Measurements from ENCODE around the gene NAA60.

NAA60 gene

DNA sequence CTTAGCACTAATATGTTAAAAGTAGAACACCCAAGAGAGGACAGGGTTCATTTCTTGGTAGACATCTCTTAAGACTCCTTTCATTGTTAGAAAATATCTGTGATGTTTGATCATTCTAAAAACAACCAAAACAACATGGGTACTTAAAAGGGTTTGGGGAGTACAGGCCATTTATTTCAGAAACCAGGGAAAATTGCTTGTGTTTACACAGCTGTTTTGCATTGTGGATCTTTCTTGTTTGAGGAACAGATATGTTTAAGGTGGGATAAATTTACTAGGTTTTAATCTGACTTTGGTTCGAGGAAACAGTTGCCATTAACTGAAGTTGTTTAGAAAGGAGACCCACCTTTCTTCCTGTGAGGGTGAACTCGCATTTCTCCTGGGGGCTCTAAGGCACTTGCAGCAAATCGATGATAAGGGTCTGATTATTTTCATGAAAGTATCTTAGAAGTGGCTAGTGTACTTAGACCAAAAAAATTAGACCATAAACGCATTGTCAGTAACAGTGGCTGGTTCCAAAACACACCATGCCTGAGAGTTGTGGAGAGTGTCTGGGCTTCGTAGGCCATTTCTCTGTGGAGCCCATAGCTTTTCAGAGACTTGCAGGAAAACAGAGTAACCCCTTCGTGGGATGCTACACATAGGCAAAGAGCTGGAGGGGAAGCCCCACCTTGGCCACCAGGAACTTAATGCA lies 75.0 kb downstream of the NAA60 start (continued):
- TF ChIP-seq EGR2 (tag by site-specific recombination; IDR thresholded peaks at IDR 0.05; ENCODE audit: low read depth) (no peak), ZNF747 (tag by site-specific recombination; IDR thresholded peaks at IDR 0.05) (no peak), ZNF274 (IDR thresholded peaks at IDR 0.05; ENCODE audit: low read length) (no peak), ZNF274 (tag by site-specific recombination; IDR thresholded peaks at IDR 0.05; ENCODE audit: borderline replicate concordance) (no peak), ZNF561 (tag by site-specific recombination; IDR thresholded peaks at IDR 0.05; ENCODE audit: borderline replicate concordance) (no peak), ZNF658 (tag by site-specific recombination; IDR thresholded peaks at IDR 0.05) (no peak), KLF1 (tag by site-specific recombination; IDR thresholded peaks at IDR 0.05) (no peak), ZNF558 (tag by site-specific recombination; IDR thresholded peaks at IDR 0.05) (no peak)
- TF ChIP-seq, protein P1, sequence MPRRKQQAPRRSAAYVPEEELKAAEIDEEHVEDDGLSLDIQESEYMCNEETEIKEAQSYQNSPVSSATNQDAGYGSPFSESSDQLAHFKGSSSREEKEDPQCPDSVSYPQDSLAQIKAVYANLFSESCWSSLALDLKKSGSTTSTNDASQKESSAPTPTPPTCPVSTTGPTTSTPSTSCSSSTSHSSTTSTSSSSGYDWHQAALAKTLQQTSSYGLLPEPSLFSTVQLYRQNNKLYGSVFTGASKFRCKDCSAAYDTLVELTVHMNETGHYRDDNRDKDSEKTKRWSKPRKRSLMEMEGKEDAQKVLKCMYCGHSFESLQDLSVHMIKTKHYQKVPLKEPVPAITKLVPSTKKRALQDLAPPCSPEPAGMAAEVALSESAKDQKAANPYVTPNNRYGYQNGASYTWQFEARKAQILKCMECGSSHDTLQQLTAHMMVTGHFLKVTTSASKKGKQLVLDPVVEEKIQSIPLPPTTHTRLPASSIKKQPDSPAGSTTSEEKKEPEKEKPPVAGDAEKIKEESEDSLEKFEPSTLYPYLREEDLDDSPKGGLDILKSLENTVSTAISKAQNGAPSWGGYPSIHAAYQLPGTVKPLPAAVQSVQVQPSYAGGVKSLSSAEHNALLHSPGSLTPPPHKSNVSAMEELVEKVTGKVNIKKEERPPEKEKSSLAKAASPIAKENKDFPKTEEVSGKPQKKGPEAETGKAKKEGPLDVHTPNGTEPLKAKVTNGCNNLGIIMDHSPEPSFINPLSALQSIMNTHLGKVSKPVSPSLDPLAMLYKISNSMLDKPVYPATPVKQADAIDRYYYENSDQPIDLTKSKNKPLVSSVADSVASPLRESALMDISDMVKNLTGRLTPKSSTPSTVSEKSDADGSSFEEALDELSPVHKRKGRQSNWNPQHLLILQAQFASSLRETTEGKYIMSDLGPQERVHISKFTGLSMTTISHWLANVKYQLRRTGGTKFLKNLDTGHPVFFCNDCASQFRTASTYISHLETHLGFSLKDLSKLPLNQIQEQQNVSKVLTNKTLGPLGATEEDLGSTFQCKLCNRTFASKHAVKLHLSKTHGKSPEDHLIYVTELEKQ (tag by site-specific recombination; IDR thresholded peaks at IDR 0.05; ENCODE audit: borderline replicate concordance), result no peak
- TF ChIP-seq, protein P2, sequence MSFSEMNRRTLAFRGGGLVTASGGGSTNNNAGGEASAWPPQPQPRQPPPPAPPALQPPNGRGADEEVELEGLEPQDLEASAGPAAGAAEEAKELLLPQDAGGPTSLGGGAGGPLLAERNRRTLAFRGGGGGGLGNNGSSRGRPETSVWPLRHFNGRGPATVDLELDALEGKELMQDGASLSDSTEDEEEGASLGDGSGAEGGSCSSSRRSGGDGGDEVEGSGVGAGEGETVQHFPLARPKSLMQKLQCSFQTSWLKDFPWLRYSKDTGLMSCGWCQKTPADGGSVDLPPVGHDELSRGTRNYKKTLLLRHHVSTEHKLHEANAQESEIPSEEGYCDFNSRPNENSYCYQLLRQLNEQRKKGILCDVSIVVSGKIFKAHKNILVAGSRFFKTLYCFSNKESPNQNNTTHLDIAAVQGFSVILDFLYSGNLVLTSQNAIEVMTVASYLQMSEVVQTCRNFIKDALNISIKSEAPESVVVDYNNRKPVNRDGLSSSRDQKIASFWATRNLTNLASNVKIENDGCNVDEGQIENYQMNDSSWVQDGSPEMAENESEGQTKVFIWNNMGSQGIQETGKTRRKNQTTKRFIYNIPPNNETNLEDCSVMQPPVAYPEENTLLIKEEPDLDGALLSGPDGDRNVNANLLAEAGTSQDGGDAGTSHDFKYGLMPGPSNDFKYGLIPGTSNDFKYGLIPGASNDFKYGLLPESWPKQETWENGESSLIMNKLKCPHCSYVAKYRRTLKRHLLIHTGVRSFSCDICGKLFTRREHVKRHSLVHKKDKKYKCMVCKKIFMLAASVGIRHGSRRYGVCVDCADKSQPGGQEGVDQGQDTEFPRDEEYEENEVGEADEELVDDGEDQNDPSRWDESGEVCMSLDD (tag by site-specific recombination; IDR thresholded peaks at IDR 0.05), result no peak

DNA sequence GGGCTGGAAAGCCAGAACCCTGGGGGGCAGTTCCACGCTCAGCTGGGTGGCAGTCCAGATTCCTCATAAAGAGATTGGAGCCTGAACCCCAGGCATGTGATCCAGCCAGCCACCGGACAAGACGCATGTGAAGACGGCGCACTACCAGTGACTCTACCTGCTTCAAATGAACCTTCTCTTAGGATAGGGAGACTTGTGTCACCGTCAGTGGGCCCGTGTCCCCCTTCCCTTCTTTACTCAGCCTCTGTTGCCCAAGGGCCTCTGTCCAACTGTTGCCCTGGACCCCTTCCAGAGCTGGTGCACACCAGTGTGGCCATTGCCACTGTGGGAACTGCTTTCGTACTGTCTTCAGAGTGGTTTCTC lies 75.5 kb downstream of the NAA60 start:
- Histone ChIP-seq H3K4me1 (ENCODE audit: control insufficient read depth, insufficient read depth, low read length) (no peaks in the 10 kb centered on the region), H3K36me3 (ENCODE audit: control insufficient read depth in 2 of 2, insufficient read depth in 1 of 2, low read length in 2 of 2) (peaks cover 12 to 83% of the 10 kb centered on the region in 2 experiments; a peak in 2 of 3 replicates), H3K27ac (ENCODE audit: extremely low read depth, low read depth, low read length) (no peak overlapping the region), H3K9me3 (ENCODE audit: control insufficient read depth, insufficient read depth, low read depth, low read length) (no peaks in the 10 kb centered on the region), H3K4me3 (ENCODE audit: low read depth, low read length) (no peak overlapping the region)
- CTCF ChIA-PET, result no interaction called here
- POLR2A ChIA-PET, result no interaction called here
- TF ChIP-seq GLIS1 (tag by site-specific recombination; IDR thresholded peaks at IDR 0.05) (peak; percentile 16; the same call in 1 of the 2 replicates), ZNF707 (tag by site-specific recombination; IDR thresholded peaks at IDR 0.05) (no peak)
- TF ChIP-seq, protein P3, sequence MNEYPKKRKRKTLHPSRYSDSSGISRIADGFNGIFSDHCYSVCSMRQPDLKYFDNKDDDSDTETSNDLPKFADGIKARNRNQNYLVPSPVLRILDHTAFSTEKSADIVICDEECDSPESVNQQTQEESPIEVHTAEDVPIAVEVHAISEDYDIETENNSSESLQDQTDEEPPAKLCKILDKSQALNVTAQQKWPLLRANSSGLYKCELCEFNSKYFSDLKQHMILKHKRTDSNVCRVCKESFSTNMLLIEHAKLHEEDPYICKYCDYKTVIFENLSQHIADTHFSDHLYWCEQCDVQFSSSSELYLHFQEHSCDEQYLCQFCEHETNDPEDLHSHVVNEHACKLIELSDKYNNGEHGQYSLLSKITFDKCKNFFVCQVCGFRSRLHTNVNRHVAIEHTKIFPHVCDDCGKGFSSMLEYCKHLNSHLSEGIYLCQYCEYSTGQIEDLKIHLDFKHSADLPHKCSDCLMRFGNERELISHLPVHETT (tag by site-specific recombination; IDR thresholded peaks at IDR 0.05), result no peak

DNA sequence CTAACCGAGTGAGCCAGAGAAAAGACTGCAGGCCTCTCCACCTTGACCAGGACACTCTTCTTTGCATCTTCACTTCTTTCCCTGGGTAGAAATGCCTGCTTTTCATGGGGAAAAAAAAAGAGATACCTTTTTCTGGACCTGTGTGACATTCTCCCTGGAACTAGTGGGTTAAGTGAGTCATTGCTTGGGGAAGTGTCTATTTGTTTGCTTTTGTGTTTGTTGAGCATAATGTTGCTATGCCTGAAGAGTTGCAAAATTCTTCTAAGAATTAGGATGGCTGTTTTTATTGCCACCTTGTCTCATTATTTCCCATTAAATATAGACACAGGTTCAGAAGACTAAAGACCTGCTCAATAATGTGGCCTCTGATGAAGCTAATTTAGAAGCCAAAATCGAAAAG lies 76.1 kb downstream of the NAA60 start:
- POLR2A ChIA-PET, result no interaction called here
- H3K4me3 ChIP-seq (ENCODE audit: low read depth, low read length), result no peak overlapping the region
- CTCF ChIA-PET, result no interaction called here
- H3K9me3 ChIP-seq (ENCODE audit: control insufficient read depth, insufficient read depth, low read depth, low read length), result no peaks in the 10 kb centered on the region
- no peak overlapping the region for H3K27ac ChIP-seq (ENCODE audit: extremely low read depth, low read depth, low read length)
- H3K4me1 ChIP-seq (ENCODE audit: control insufficient read depth, insufficient read depth, low read length), result no peaks in the 10 kb centered on the region
- peaks cover 13 to 80% of the 10 kb centered on the region in 2 experiments; a peak in 2 of 3 replicates for H3K36me3 ChIP-seq (ENCODE audit: control insufficient read depth in 2 of 2, insufficient read depth in 1 of 2, low read length in 2 of 2)
- TF ChIP-seq ZNF544 (tag by site-specific recombination; IDR thresholded peaks at IDR 0.05) (no peak), ZNF549 (tag by site-specific recombination; IDR thresholded peaks at IDR 0.05) (no peak), ZIC2 (tag by site-specific recombination; IDR thresholded peaks at IDR 0.05) (no peak), ZNF837 (tag by site-specific recombination; IDR thresholded peaks at IDR 0.05) (no peak), ZNF324 (tag by site-specific recombination; IDR thresholded peaks at IDR 0.05) (no peak), BCL11A (tag by site-specific recombination; IDR thresholded peaks at IDR 0.05; ENCODE audit: low read depth) (no peak), ZNF48 (tag by site-specific recombination; IDR thresholded peaks at IDR 0.05) (no peak), ZNF596 (tag by site-specific recombination; IDR thresholded peaks at IDR 0.05) (no peak), KLF9 (tag by site-specific recombination; IDR thresholded peaks at IDR 0.05; ENCODE audit: low read depth) (no peak)
- TF ChIP-seq, protein P4, sequence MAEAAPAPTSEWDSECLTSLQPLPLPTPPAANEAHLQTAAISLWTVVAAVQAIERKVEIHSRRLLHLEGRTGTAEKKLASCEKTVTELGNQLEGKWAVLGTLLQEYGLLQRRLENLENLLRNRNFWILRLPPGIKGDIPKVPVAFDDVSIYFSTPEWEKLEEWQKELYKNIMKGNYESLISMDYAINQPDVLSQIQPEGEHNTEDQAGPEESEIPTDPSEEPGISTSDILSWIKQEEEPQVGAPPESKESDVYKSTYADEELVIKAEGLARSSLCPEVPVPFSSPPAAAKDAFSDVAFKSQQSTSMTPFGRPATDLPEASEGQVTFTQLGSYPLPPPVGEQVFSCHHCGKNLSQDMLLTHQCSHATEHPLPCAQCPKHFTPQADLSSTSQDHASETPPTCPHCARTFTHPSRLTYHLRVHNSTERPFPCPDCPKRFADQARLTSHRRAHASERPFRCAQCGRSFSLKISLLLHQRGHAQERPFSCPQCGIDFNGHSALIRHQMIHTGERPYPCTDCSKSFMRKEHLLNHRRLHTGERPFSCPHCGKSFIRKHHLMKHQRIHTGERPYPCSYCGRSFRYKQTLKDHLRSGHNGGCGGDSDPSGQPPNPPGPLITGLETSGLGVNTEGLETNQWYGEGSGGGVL (tag by site-specific recombination; IDR thresholded peaks at IDR 0.05), result no peak
- TF ChIP-seq, protein P5, sequence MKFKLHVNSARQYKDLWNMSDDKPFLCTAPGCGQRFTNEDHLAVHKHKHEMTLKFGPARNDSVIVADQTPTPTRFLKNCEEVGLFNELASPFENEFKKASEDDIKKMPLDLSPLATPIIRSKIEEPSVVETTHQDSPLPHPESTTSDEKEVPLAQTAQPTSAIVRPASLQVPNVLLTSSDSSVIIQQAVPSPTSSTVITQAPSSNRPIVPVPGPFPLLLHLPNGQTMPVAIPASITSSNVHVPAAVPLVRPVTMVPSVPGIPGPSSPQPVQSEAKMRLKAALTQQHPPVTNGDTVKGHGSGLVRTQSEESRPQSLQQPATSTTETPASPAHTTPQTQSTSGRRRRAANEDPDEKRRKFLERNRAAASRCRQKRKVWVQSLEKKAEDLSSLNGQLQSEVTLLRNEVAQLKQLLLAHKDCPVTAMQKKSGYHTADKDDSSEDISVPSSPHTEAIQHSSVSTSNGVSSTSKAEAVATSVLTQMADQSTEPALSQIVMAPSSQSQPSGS (tag by site-specific recombination; IDR thresholded peaks at IDR 0.05; ENCODE audit: low read depth), result no peak

All from HEK293 (cell line).